ENCODE data around the gene ELOVL6. TPM values are rescaled to one million over a fixed set of nuclear protein-coding genes. Genes with fewer than 3 reads are reported as not detected.

ELOVL6 gene
- total and polyA plus RNA-seq, 4 donors = 19.5 to 38.8 (median 37.5) TPM

- no peak for TF ChIP-seq REST (IDR thresholded peaks at IDR 0.05)
- TF ChIP-seq ZBTB33 (IDR thresholded peaks at IDR 0.05) = peak; percentile 56
- TF ChIP-seq YY1 (IDR thresholded peaks at IDR 0.05) = peak; percentile 37
- peak; percentile 82 to 92 for TF ChIP-seq HNF4A (conservative IDR thresholded peaks at IDR 0.05)
- TF ChIP-seq EGR1 (IDR thresholded peaks at IDR 0.05; ENCODE audit: low read depth in 2 of 2) = no peak
These were observed 134.1 kb downstream of the ELOVL6 start (continued) for GRCh38 chr4:110064295-110064694.

- 92% methylated on average over 5 of the region's 5 CpGs for WGBS
- DNase-seq (ENCODE audit: low spot score) = no peak
- Histone ChIP-seq H3K9ac (ENCODE audit: low read depth in 1 of 2, low read length in 2 of 2) (no peak overlapping the region), H3K36me3 (ENCODE audit: control insufficient read depth in 4 of 4, insufficient read depth in 3 of 4, low read depth in 1 of 4, low read length in 3 of 4) (no peaks in the 10 kb centered on the region), H3K4me3 (ENCODE audit: low read depth in 1 of 3, low read length in 3 of 3) (no peak overlapping the region), H3K27me3 (ENCODE audit: control insufficient read depth in 4 of 4, insufficient read depth in 4 of 4, low read length in 3 of 4) (no peaks in the 10 kb centered on the region), H3K9me3 (ENCODE audit: control insufficient read depth in 4 of 4, low read length in 3 of 4) (no peaks in the 10 kb centered on the region), H3K27ac (ENCODE audit: low read depth in 1 of 2, low read length in 2 of 2) (no peak overlapping the region), H3K4me1 (ENCODE audit: control insufficient read depth in 4 of 4, insufficient read depth in 4 of 4, low read length in 3 of 4) (peaks cover 0 to 29% (median 7%) of the 10 kb centered on the region in 4 donors)
- TF ChIP-seq RXRA (IDR thresholded peaks at IDR 0.05) (no peak), GABPA (IDR thresholded peaks at IDR 0.05 in 1 of 2, conservative IDR thresholded peaks at IDR 0.05 in 1 of 2) (no peak), ATF3 (IDR thresholded peaks at IDR 0.05) (no peak), CTCF (IDR thresholded peaks at IDR 0.05; ENCODE audit: low read depth, low read length, missing input control) (no peak), JUND (IDR thresholded peaks at IDR 0.05) (no peak), FOXA1 (IDR thresholded peaks at IDR 0.05) (no peak), RAD21 (IDR thresholded peaks at IDR 0.05) (no peak)
These were observed 136.2 kb downstream of the ELOVL6 start for GRCh38 chr4:110062166-110062565.

GRCh38 chr4:110061076-110061475 is 137.3 kb downstream of the ELOVL6 start:
- H3K27me3 ChIP-seq (ENCODE audit: control insufficient read depth in 4 of 4, insufficient read depth in 4 of 4, low read length in 3 of 4) = no peaks in the 10 kb centered on the region
- H3K9me3 ChIP-seq (ENCODE audit: control insufficient read depth in 4 of 4, low read length in 3 of 4) = no peaks in the 10 kb centered on the region
- H3K9ac ChIP-seq (ENCODE audit: low read depth in 1 of 2, low read length in 2 of 2) = no peak overlapping the region
- 80% methylated on average over 2 of the region's 2 CpGs for whole genome bisulfite sequencing
- H3K4me1 ChIP-seq (ENCODE audit: control insufficient read depth in 4 of 4, insufficient read depth in 4 of 4, low read length in 3 of 4) = peaks cover under 1 to 39% (median 10%) of the 10 kb centered on the region in 4 donors
- no peak for DNase-seq (ENCODE audit: low spot score)
- H3K36me3 ChIP-seq (ENCODE audit: control insufficient read depth in 4 of 4, insufficient read depth in 3 of 4, low read depth in 1 of 4, low read length in 3 of 4) = no peaks in the 10 kb centered on the region
- no peak overlapping the region for H3K4me3 ChIP-seq (ENCODE audit: low read depth in 1 of 3, low read length in 3 of 3)
- no peak overlapping the region for H3K27ac ChIP-seq (ENCODE audit: low read depth in 1 of 2, low read length in 2 of 2)
- TF ChIP-seq TAF1 (conservative IDR thresholded peaks at IDR 0.05) = no peak
- TF ChIP-seq REST (IDR thresholded peaks at IDR 0.05) = no peak
- TF ChIP-seq FOXA1 (IDR thresholded peaks at IDR 0.05) = no peak
- no peak for TF ChIP-seq MAX (IDR thresholded peaks at IDR 0.05)
- no peak for TF ChIP-seq EGR1 (IDR thresholded peaks at IDR 0.05; ENCODE audit: low read depth in 2 of 2)
- TF ChIP-seq HNF4G (IDR thresholded peaks at IDR 0.05) = no peak
- no peak for TF ChIP-seq JUND (IDR thresholded peaks at IDR 0.05)
- no peak for TF ChIP-seq FOXA2 (IDR thresholded peaks at IDR 0.05)
- TF ChIP-seq ATF3 (IDR thresholded peaks at IDR 0.05) = no peak
- no peak for TF ChIP-seq GABPA (IDR thresholded peaks at IDR 0.05 in 1 of 2, conservative IDR thresholded peaks at IDR 0.05 in 1 of 2)
- no peak for TF ChIP-seq RAD21 (IDR thresholded peaks at IDR 0.05)
- TF ChIP-seq RXRA (IDR thresholded peaks at IDR 0.05) = no peak
- no peak for TF ChIP-seq HNF4A (conservative IDR thresholded peaks at IDR 0.05)
